HG03064 (cell line): ENCODE results near the gene NGEF.
"Not testable (repeated sequence)": the region's sequence is repeated elsewhere in the genome, so short reads cannot be mapped to it uniquely, and the experiment has no call there.

Experiments
- ATAC-seq: cut with Tn5 transposase; IDR thresholded peaks from one replicate; pipeline ENCODE4 v1.9.1; 2021; ENCODE audit warnings: low read depth; ENCODE audit not compliant: unreplicated experiment

Gene NGEF

DNA sequence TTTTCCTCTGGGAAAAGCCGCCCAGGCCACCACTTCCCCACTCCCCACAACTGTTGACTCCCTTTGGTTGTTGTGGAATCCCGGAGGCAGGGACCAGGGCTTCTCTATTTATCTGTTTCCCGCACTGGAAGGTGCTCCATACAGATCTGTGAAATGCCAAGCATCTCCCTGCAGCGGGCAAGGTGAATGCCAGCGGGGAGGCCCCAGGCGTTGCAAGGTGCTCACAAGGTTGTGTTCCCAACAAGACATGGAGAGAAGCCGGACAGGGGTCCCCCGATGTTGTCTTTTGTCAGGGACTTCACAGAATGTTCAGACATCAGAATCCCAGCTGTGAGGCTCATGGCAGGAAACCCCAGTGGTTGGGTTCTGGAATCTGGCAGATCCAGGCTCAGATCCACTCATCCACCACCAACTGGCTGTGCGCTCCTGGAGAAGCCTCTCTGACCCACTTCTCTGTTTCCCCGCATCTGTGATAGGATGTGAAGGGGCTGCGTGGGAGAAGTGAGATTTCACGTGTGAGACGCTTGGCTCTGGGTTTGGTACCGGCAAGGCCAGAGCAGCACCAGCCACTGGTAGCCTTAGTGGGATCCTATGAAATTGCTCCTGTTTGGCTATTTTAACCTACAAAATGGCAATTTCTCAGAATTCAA, 10.8 kb upstream of the NGEF start:
- ATAC-seq, result no peak

DNA sequence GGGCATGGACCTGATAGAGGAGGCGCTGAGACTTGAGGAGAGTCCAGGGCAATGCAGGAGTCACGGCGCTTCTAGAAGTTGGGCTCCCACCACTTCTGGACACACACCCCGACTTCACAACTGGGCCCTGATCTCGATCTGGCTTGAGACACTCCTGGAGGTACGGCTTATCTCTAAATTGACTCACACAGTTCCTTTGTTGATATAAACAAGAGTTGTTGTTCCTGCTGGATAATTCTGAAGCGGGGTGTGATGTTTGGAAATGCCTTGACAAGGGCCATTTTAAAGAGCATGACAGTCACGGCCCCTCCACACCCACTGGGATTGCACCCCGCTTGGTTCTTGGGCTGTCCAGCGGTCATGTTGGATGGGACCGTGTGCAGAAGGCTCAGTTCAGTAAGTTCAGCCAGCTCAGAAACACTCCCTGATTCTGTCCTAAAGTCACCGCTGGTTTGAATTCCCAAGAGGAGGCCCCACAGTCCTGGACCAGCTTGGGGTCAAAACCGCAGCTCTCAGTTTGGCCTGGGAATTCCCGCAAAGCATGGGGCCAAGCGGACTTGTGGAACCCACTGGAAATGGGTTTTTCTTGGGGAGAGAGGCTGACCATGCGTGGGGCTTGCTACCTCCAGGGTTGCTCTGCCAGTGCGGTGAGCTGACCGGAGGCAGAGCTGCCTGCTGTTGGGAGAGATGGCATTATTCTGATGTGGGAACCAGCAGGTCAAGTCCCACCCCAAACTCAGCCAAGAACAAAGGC, 10.1 kb upstream of the NGEF start:
- ATAC-seq, result no peak

DNA sequence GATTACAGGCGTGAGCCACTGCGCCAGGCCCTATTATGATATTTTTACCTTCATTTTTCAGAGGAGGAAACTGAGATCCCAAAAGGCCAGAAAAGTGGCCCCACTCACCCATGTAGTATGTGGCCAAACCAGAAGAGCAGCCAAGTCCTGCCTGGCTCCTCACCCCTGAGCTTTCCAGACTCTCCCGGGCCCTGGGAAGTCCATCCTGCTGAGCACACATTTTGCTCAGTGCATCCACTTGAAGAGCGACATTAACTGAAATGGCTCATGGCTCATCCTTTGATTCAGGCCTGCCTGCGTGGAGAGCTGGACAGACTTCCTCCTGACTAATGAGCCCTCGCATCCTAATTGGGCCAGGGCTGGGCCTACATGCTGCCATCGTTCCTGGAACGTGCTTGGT, 9.5 kb upstream of the NGEF start:
- no peak for ATAC-seq

DNA sequence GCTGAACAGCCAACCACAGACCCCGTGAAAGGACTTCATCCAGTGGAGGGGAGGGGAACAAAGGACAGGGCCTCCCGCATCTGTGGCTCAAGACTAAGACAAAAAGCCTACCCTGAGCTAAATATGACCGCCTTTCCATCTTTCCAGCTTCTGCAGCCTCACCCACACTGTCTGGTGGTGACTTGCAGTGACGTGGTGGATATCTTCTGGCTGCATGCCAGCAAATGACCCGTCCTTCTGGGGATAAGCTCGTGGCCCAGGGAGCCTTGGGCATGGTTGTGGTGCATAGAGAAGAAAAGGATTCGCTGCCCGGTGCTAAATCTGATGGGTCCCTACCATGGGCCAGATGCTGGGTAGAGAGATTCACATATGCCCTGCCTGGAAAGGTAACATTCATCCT, 8.7 kb upstream of the NGEF start:
- no peak for ATAC-seq

DNA sequence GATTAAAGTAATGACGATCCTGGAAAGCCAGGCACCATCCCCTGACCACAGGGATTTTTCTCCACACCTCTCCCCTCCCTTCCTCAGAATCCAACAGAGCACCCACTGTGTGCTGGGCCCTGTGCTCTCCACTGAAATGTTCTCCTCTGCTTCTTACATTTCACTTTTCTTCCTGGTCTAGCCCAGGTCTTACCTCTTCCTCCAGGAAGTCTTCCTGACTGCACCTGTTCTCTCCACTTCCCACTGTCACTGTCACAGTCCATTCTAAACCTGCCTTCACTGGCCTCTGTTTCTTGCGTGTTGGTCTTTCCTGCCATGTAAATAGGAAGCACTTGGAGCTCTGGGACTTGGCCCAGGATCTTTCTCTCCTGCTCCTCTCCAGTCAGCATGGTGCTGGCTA, 7.4 kb upstream of the NGEF start:
- no peak for ATAC-seq

DNA sequence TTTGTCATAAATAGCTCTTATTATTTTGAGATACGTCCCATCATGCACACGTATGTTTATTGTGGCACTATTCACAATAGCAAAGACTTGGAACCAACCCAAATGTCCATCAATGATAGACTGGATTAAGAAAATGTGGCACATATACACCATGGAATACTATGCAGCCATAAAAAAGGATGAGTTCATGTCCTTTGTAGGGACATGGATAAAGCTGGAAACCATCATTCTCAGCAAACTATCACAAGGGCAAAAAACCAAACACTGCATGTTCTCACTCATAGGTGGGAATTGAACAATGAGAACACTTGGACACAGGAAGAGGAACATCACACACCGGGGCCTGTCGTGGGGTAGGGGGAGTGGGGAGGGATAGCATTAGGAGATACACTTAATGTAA, 6.6 kb upstream of the NGEF start:
- not testable (repeated sequence) for ATAC-seq

DNA sequence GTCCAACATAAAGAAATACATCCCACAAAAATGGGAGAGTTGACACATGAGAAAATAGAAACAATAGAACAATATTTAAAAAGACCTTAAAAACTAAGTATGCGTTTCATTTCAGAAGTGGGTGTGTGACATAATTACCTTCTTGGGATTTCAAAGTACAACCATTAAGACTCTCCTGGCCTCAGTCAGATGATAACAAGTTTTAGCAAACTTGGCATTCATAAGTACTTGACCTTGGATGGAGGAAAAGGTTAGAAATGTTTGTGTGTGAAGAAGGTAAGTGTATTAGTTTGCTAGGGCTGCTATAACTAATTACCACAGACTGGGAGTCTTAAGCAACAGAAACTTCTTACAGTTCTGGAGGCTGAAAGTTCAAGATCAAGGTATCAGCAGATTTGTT, 4.9 kb upstream of the NGEF start:
- ATAC-seq, result no peak

DNA sequence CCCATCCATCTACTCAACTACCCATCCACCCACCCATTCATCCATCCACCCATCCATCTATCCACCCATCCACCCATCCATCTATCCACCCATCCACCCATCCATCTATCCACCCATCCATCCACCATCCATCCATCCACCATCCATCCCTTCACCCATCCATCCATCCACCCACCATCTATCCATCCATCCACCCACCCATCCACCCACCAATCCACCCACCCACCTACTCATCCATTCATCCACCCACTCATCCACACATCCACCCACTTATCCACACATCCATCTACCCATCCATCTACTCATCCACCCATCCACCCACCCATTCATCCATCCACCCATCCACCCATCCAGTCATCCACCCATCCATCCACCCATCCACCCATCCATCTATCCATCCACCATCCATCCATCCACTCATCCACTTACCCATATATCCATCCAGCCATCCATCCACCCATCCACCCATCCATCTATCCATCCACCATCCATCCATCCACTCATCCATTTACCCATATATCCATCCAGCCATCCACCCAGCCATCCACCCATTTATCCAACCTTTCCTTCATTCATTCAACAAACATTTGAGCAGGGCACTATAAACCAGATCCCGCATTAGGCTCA, 2.1 kb upstream of the NGEF start:
- ATAC-seq, result no peak

DNA sequence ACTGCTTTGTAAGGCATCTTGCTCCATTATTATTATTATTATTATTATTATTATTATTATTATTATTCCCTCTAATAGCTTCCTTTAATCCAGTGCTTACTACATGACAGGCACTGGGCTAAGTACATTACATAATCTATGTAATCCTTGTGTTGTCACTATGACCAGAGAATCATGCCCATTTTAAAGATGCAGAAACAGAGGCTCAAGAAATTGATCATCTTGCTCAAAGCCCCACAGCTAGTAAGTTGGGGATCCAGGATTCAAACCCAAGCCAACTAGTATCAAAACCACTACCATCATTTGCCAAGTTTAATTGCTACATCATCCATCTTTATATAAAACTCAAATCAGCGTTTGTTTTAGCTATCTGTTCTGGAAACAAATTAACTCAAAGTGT, 594 bp upstream of the NGEF start:
- ATAC-seq, result no peak

DNA sequence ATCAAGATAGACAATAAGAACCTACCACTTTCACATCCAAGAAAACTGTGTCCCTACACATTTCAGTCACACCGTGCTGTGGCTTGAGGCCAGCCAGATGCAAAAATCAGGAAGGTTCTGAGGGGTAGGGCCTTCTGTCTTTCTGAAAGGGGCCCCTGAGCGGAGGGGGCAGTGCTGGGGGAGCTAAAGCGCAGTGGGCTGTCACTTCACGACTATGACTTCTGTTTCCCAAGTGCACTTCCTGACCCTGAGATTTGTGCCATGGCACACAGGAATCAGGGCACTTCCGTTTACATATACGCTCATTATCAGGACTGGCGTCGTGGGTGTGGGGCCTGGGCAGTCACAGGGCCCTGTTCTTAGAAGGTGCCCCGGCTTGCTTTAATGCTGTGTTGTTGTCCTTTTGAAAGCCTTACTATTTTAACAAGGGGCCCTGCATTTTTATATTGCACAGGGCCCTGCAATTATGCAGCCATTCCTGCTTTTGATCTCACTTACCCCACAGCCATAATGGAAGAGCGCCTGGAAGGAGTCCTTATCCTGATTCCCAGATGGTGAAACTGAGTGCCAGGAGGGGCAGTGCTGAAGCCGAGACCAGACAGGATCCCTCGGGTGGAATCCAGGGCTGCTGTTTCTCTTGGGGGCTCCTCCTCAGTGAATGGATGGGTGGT, 620 bp downstream of the NGEF start:
- no peak for ATAC-seq

DNA sequence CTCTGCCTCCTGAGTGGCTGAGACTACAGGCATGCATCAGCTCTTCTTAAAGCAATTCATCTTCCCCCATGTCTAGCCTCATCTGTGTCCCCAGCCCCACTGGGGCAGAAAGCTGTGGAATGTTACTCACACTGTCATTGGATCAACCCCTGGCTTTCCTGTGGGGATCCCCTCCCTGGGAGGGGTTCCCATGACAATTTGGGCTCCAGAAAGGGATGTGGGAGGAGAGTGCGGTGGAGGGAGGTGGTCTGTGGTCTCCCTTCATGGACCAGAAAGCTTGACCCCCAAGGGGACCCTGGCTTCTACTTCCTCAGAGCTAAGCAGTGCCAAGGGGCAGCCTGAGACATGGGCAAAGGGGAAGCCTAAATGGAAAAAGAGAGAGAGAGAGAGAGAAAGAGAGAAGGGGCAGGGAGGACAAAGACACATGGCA, 1.3 kb downstream of the NGEF start:
- no peak for ATAC-seq

DNA sequence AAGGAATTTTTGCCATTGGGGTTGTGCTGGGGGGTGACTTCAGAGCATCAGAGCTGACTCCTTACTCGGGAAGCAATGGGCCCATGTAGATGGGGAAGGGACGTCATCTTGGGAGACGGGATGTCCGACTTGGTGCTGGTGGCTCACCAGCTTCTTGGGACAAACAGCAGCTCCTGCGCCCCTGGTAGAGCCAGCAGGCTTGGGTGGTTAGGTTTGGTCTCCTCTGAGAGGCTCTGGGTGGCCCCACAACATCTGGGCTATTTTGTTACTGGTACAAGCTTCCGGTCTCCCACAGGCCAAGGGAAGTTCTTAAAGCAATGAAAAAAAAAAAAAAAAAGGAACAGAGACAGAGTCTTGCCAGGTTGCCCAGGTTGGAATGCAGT, 1.8 kb downstream of the NGEF start:
- no peak for ATAC-seq

DNA sequence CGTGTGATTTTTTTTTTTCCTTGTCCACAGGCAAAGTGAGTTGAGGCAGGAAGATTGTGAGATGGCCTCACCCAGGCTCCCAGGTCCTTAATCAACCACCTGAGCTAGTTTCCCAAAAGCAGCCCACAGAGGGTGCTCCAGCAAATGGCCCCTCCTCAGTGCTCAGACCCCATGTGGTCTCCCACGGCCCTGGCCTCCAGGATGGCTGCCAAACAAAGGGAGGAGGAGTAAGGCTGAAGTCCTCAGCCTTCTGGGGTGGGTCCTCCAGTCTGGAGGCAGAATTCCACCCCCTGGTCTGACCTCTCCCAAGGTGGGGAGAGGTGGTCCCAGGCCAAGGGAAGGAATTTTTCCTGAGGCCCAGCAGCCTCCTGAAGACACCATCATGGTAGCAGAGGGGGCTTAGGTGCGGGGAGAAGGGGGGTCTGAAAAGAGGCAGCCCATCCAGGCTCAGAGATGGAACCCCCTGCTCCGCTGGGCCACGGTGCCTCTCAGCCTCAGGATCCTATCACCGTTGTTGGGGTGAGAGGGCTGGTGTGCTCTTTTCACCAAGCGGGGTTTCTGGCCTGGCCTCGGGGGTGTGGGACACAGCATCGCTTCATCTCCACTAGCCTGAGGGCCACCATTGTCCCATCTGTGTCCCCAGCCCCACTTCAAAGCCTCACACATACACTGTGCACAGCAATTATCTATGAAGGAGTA, 2.3 kb downstream of the NGEF start:
- no peak for ATAC-seq

DNA sequence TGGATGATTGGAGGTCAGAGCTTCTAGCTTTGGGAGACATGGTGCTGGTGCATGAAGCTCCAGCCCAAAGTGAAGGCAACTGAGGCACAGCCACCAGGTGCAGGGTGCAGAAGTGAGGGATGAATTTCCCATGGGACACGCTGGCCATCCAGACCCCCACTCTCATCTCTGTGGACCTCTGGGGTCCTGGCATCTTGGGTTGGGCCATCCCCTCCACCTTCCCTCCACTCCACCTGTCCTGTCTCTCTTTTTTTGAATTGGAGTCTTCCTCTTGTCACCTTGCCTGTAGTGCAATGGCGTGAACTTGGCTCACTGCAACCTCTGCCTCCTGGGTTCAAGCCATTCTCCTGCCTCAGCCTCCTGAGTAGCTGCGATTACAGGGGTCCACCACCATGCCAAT, 3.4 kb downstream of the NGEF start:
- ATAC-seq, result no peak

DNA sequence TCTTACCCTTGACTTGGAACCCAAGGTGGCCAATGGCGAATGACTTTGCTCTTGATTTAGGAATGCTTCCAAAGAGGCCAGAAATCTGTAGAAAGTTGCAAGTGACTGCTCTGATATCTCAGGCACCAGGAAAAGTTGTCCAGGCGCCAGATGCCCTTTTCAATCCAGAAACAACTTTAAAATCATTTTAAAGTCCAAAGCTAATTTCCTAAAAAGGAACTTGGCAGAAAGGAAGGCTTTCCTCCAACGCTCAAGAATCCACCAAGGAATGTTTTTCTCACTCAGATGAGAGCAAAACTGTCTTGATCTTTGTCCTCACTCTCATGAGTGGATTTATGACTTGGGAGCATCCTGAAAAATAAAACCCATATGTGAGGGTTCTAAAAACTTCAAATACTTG, 5.3 kb downstream of the NGEF start:
- ATAC-seq, result no peak

DNA sequence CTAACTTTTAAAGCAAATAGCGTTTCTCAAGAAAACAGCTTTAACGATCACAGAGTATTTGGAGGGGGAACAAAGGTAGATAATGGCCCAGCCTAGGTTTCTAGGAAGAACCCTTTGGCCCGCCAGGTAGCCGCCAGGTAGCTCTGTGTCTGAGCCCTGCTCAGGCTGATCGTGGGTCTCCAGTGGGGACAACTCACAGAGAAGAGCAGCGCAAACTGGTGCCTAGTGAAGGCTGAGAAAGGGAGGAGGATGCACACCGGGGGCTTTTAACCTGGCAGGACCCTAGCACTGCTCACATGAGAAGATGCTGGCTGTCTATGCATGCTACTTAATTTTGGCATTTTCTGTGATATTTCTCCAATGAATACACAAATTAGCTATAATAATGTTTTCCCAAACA, 5.8 kb downstream of the NGEF start:
- ATAC-seq, result no peak

DNA sequence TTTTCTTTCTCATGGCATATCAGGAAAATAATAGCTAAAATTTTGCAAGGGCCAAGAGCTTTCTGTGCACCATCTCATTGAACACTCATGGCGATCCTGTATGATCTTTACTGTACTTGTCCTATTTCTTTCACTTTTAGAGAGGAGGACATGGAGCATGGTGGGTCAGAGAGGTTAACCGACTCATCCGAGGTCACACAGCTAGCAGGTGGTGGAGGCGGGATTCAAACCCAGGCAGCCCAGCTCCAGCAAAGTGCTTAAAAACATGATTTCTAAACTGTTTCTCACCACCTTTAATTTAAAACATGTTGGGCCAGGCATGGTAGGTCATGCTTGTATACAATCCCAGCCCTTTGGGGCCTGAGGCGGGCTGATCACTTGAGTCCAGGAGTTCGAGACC, 6.4 kb downstream of the NGEF start:
- ATAC-seq, result no peak

DNA sequence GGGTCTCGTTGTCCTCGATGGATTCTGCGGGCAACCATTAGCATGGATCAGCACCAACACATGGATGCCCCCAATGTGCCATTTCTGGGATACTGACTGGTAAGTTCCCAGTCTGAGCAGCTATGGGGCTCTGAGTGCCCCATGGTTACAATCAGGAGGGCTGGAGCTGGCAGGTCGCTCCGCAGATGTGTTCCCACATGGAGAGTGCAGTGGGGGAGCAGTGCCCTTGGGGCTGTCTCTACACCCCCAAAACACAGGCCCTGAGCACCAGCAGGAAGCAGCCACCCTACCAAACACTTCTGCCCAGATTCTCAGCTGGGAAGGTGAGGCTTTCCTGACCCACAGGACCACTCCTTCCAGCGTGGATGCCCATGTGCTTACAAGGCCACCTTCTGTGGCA, 8.0 kb downstream of the NGEF start:
- ATAC-seq, result no peak

DNA sequence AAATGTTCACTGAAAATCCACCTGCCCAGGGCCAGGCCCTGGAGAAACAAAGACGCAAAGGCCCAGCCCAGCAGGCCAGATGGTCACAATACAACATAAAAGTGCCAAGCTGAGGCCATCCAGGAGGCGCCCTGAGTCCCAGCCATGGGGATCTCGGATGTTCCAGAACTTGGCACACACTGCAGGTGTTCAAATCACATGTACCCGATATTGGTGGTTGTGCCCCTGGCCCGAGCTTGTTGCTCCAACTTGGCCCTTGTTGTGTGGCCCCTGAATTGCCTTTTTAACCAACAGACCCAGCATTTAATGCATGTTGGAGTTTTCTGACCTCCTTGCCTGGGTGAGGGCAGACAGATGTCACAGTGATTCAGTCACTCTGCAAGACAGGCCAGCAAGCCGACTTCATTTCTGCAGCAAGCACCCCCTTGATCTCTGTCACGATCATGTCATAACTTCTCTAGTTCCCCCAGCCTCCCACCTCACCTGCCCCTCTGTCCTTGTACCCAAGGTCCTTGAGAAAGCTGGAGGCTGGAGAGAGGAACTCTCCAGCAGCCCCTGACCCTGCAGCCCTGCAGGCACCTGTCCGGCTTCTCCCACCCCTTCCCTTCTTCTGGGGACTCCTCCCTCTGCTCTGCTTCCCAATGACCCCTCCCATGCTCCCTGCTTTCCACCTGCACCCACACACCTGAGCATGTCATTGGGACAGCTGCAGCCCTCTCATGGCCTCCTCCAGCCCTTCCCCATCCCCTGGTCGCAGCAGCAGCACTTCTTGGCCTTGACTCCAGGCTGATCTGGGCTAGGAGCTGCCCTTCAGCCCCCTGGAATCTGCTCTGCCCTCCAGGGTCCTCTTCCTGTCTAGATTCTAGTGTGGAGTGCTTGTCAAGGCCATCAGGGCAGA, 9.1 kb downstream of the NGEF start:
- ATAC-seq, result no peak
